WI38 (cell line): Measurements from ENCODE around the gene CRB1.
A peak's percentile ranks its signal among the peaks of the same experiment; 100 is the strongest.

ENCODE experiments used
- H3K4me3 ChIP-seq: 2 replicates; pipeline ENCODE4 v1.5.1; 2011; ENCODE audit warnings: low read depth, mild to moderate bottlenecking, control low read depth, low read length
- TF ChIP-seq, protein P1 (sequence below): IDR thresholded peaks from 2 replicates; pipeline ENCODE4 v1.5.1; 2012; ENCODE audit warnings: low read depth, mild to moderate bottlenecking, control low read depth, low read length

The CRB1 gene

DNA sequence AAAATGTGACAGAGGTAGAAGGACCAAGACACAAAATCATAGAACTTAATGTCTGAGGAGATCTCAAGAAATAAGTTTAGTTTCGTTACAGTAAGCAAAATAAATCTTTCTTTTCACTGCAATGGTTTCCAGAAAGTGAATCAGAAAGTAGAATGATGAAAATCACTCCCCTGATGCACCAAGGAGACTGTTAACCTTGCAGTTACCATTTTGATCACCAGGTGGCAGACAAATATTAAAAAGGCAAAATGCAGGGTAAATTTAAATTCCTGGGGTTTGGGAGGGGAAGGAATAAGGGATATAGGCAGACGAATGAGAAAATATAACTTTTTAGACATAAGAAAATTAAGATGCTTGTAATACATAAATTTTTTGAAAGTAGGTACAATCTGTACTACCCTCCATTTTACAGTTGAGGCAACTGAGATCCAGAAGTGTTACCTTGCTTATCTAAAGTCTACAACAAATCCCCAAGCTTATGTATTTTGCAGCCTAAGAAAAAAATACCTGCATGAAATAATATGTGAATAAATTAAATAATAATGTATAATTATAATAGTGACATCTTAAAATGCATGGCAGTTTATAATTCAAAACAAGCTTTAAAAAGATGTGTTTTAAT is 253.2 kb downstream of the CRB1 start:
- TF ChIP-seq, protein P1, sequence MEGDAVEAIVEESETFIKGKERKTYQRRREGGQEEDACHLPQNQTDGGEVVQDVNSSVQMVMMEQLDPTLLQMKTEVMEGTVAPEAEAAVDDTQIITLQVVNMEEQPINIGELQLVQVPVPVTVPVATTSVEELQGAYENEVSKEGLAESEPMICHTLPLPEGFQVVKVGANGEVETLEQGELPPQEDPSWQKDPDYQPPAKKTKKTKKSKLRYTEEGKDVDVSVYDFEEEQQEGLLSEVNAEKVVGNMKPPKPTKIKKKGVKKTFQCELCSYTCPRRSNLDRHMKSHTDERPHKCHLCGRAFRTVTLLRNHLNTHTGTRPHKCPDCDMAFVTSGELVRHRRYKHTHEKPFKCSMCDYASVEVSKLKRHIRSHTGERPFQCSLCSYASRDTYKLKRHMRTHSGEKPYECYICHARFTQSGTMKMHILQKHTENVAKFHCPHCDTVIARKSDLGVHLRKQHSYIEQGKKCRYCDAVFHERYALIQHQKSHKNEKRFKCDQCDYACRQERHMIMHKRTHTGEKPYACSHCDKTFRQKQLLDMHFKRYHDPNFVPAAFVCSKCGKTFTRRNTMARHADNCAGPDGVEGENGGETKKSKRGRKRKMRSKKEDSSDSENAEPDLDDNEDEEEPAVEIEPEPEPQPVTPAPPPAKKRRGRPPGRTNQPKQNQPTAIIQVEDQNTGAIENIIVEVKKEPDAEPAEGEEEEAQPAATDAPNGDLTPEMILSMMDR = peak; percentile 40
- H3K4me3 ChIP-seq = no peak overlapping the region

GRCh38 chr1:197526736-197527371 is 258.8 kb downstream of the CRB1 start:
- no peak overlapping the region for H3K4me3 ChIP-seq
- TF ChIP-seq, protein P1 = no peak
